ENCODE data around the gene CTNNBL1. TPM values are rescaled to one million over a fixed set of nuclear protein-coding genes. Genes with fewer than 3 reads are reported as not detected.

The CTNNBL1 gene
- total RNA-seq, 1 experiment from 2014 or later: 71.2 TPM

DNA sequence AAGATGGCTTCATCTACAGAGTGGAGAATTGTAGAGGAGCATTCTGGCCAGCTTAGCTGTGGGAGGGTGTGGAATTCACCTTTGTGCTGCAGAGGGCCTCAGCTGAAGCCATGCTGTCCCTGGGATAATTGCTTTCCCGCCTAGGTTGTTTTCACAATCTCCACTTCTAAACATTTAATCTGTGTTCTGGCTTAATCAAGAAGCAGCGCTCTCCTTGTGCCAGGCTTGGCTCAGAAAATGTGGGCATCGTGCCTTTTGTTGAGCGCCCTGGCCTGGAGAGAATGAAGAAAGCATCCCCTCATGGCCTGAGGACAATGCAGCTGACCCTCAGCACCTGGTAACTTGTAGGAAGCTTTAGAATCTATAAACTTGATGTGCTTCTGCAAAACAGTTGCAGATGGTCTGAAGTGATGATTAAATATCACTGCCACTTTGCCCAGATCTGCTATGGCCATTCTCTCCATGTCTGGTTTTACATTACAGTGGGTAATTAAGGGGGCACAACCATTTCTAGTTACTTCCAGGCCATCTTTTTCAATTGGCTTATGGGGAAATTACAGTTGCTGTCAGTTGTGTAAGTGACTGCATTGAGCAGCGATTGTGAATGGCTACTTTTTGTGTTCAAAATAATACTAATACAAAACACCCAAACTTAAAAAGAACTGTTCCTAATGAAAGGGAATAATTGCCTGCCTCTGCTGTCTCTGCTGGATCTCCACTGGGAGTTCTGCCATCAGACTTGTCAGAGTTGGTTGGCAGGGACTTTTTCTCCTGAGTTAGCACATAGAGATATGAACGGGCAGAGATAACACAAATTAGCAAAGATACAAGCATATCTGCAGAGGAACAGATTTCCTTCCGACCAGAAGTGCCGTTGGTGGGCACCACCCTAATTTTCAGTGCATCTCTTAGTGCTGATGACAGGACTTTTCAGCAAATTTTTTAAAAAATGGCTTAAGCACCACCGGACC, 18.4 kb downstream of the CTNNBL1 start:
- ChIA-PET POLR2A (no interaction called here), CTCF (no interaction called here)
- no peaks in the 10 kb centered on the region for H3K36me3 ChIP-seq (ENCODE audit: control insufficient read depth, insufficient read depth, low read length)
- H3K27me3 ChIP-seq (ENCODE audit: control insufficient read depth, insufficient read depth, low read length): no peaks in the 10 kb centered on the region
- DNase-seq (ENCODE audit: low read depth, low spot score) (no peak), ATAC-seq (no peak)
- H3K4me1 ChIP-seq (ENCODE audit: control insufficient read depth, insufficient read depth, low read length): no peaks in the 10 kb centered on the region
- H3K9me3 ChIP-seq (ENCODE audit: control insufficient read depth, insufficient read depth, low read depth, low read length): no peaks in the 10 kb centered on the region
- in situ Hi-C loops (cut with HindIII; ENCODE audit: low pct_unique_long_range_greater_than_20kb, low sequenced_read_pairs): no loop called here
- no peak overlapping the region for H3K27ac ChIP-seq (ENCODE audit: low read length)
- no peak for TF ChIP-seq REST (IDR thresholded peaks at IDR 0.05; ENCODE audit: insufficient read depth in 1 of 2, low read depth in 2 of 2, low read length in 1 of 2)
- no peak for TF ChIP-seq SIN3A (IDR thresholded peaks at IDR 0.05; ENCODE audit: borderline replicate concordance, insufficient read depth, low read depth, low read length)
- no peak for TF ChIP-seq POLR2AphosphoS5 (IDR thresholded peaks at IDR 0.05; ENCODE audit: low read depth, low read length)
- no peak for TF ChIP-seq TCF7L2 (IDR thresholded peaks at IDR 0.05; ENCODE audit: low read depth, low read length)
- TF ChIP-seq CTCF (IDR thresholded peaks at IDR 0.05): no peak
- no peak overlapping the region for H3K4me3 ChIP-seq (ENCODE audit: low read depth in 2 of 2, low read length in 2 of 2)
- no TSS peak for BruUV-seq (replicated peaks)
- intact Hi-C loops (cut with micrococcal nuclease; ENCODE audit: unreplicated experiment): no loop called here

GRCh38 chr20:37713396-37713795, 19.6 kb downstream of the CTNNBL1 start:
- BruUV-seq (replicated peaks): no TSS peak
- Histone ChIP-seq H3K4me1 (ENCODE audit: control insufficient read depth, insufficient read depth, low read length) (no peaks in the 10 kb centered on the region), H3K4me3 (ENCODE audit: low read depth in 2 of 2, low read length in 2 of 2) (no peak overlapping the region), H3K9me3 (ENCODE audit: control insufficient read depth, insufficient read depth, low read depth, low read length) (no peaks in the 10 kb centered on the region), H3K27ac (ENCODE audit: low read length) (no peak overlapping the region), H3K36me3 (ENCODE audit: control insufficient read depth, insufficient read depth, low read length) (no peaks in the 10 kb centered on the region), H3K27me3 (ENCODE audit: control insufficient read depth, insufficient read depth, low read length) (no peaks in the 10 kb centered on the region)
- intact Hi-C loops (cut with micrococcal nuclease; ENCODE audit: unreplicated experiment): no loop called here
- DNase-seq (ENCODE audit: low read depth, low spot score): no peak
- TF ChIP-seq REST (IDR thresholded peaks at IDR 0.05; ENCODE audit: insufficient read depth in 1 of 2, low read depth in 2 of 2, low read length in 1 of 2) (no peak), POLR2AphosphoS5 (IDR thresholded peaks at IDR 0.05; ENCODE audit: low read depth, low read length) (no peak), CTCF (IDR thresholded peaks at IDR 0.05) (no peak), SIN3A (IDR thresholded peaks at IDR 0.05; ENCODE audit: borderline replicate concordance, insufficient read depth, low read depth, low read length) (no peak), TCF7L2 (IDR thresholded peaks at IDR 0.05; ENCODE audit: low read depth, low read length) (no peak)
- CTCF ChIA-PET: no interaction called here
- POLR2A ChIA-PET: no interaction called here
- in situ Hi-C loops (cut with HindIII; ENCODE audit: low pct_unique_long_range_greater_than_20kb, low sequenced_read_pairs): no loop called here
- no peak for ATAC-seq

Data from Panc1 (cell line).